Measurements from ENCODE around the gene ADARB1.

Gene ADARB1

DNA sequence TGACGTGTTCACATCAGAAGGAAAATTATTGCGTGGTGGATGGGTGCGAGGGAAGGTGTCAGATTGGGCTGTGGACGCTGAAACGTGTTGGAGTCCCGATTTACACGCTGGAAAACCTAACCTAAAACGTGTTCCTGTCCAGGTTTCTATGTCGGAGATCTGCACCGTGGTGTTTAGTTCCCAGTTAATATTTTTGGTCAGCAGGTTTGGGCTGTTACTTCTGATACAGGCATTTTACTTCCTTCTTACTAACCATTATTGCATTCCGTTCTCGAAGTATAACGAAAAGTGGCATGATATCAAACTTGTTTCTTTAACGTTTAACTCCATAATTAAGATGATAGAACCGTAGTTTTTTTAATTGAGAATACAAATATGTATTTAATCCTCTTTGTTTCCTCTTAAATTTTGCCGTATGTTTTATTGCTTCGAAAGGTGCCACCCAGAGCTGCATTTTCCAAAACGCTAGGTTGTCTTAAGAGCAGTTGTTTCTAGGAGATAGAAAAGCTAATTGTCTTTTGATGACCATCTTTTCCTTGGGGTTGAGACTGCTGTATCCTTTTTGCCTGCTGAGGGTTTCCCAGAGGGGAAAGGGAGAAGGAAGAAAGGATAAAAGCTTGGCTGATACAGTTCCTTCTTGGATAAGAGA is 1.3 kb downstream of the ADARB1 start:
- DNase-seq (ENCODE audit: low spot score) = no peak

GRCh38 chr21:45076245-45076711 is 1.9 kb downstream of the ADARB1 start:
- DNase-seq (ENCODE audit: low spot score) = no peak

- DNase-seq (ENCODE audit: low spot score) = no peak
These were observed 4.0 kb downstream of the ADARB1 start for GRCh38 chr21:45078371-45078770.

DNA sequence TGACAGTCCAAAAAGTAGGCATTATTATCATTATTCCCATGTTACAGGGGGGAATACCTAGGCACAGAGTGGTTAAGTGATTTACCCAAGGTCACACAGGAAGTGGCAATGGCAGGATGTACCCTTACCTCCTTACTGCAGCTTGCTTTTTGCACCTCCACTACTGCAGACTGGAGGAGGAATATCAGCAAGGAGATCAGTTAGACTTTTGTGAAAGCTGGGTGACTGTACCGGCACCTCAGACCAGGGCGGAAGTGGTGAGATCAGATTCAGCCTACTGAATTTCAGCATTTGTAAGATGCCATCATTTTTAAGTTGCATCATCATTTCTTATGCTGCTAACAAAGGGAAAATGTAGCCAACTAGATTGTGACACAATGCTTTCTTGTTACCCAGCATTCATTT is 4.5 kb downstream of the ADARB1 start:
- no peak for DNase-seq (ENCODE audit: low spot score)

GRCh38 chr21:45079351-45079750 is 5.0 kb downstream of the ADARB1 start:
- DNase-seq (ENCODE audit: low spot score) = no peak

- DNase-seq (ENCODE audit: low spot score) = no peak
These were observed 5.9 kb downstream of the ADARB1 start for GRCh38 chr21:45080232-45080631.

DNA sequence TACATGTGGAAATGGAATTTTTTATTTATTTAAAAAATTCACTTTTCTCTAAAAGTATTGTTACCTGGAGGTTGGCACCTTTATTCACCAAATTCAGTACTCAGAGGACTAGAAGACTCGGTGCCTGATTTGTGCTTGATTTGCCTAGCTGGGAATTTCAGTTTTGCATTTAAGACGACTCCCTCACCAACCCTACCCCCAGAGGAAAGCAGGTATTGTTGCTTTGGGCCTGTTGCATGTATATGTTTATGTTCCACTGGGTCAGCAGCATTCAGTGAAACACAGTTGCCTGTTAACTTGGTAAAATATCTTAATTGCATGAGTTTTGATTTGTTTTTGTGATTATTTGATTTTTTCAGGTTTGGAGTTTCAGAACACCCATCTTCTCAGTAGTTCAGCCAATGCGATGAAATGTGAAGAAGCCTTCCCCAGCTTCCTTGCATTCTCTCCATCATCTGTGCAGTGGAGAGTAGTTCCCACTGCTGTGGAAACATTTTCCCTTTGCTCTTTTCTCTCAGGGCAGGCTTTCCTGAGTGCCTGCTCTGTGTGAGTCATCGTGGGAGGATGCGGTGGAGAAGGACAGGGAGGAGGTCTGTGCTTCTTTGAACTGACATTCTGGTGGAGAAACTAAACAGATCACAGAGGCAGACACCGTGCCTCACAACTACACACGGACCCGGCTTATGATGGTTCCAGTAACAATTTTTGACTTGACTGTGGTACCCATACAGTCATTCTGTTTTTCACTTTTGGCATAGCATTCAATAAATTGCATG is 6.4 kb downstream of the ADARB1 start:
- DNase-seq (ENCODE audit: low spot score) = no peak

DNA sequence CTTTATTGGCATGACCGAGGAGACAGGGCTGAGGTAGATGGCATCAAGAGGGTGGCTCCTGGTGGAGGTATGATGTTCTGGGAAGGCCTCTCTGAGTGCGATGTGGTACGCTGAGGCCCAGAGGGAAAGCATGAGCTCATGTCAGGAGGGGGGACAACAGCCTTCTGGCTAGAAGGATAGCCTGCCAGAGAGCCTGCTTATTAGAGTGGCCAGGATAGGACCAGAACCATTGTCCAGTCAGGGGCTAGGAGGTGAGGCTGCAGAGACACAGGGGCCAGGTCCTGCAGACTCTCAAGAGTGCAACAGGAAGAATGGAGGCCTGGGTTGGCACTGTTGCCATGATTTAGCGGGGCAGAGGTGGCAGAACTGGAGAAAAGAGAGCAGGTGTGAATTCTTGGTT is 7.3 kb downstream of the ADARB1 start:
- DNase-seq (ENCODE audit: low spot score) = no peak

DNA sequence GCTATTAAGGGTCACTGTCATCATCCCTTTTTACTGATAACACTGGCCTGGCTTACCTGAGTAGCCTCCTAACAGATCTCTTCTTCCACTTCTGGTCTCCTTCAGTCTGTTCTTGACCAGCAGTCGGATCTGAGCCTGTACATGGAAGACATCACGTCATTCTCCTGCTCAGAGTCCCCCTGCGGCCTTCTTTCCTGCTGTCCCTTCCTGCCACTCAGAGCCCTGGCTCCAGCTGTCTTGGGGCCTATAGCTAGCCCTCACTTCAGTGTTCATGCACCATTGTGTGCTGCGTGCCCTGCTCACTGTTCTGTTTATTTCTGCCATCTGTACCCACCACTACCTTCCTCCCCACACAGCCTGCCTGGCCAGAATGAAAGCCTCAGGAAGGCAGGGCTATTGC is 8.4 kb downstream of the ADARB1 start:
- no peak for DNase-seq (ENCODE audit: low spot score)

DNA sequence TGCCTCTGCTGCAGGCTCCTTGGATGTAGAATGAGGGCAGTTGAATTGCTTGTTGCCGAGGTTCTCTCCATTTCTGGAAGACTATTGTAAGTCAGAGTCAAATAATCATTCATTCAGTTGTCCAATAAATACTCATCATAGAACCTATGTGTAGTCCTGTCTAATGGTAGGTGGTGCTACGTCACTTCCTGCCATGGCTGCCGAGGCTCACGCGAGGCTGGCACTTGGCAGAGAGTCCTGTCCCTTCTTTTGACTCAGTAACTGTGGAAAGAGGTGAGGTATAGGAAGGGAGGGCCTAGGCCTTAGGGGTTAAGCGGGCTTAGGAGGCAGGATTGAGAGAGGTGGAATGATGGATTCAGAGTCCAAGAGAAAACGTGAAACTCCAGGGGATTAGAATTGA is 9.7 kb downstream of the ADARB1 start:
- DNase-seq (ENCODE audit: low spot score) = no peak

DNA sequence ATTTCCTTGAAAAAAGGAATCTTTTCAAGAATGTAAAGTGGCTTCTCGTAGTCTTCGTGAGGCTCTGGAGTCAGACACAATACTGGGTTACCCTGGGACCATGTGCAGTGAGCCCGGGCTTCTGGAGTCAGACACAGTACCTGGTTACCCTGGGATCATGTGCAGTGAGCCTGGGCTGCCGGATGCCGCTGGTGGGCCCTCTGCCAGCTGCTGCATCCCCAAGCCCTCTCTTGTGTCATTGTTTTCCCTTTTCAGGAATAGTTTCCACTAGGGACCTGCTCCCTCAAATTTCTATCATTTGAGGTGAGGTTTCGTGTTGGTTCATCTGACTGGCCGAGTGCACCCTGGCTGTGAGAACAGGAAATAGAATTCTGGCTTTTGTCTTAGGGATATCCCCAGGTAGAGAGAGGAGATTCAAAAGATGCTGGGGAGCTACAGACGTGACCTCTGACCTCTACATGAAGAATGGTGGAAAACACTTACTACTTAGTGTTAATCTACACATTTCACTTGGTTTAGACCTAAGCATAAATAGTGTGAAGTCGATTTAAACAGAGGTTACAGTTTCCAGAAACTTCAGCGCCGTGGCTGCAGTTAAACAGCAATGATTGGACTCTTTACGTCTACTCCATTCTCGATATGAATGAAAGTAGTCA is 10.6 kb downstream of the ADARB1 start:
- no peak for DNase-seq (ENCODE audit: low spot score)

- no peak for DNase-seq (ENCODE audit: low spot score)
These were observed 11.3 kb downstream of the ADARB1 start for GRCh38 chr21:45085700-45086099.

GRCh38 chr21:45086337-45086958 is 12.1 kb downstream of the ADARB1 start:
- DNase-seq (ENCODE audit: low spot score) = no peak

DNA sequence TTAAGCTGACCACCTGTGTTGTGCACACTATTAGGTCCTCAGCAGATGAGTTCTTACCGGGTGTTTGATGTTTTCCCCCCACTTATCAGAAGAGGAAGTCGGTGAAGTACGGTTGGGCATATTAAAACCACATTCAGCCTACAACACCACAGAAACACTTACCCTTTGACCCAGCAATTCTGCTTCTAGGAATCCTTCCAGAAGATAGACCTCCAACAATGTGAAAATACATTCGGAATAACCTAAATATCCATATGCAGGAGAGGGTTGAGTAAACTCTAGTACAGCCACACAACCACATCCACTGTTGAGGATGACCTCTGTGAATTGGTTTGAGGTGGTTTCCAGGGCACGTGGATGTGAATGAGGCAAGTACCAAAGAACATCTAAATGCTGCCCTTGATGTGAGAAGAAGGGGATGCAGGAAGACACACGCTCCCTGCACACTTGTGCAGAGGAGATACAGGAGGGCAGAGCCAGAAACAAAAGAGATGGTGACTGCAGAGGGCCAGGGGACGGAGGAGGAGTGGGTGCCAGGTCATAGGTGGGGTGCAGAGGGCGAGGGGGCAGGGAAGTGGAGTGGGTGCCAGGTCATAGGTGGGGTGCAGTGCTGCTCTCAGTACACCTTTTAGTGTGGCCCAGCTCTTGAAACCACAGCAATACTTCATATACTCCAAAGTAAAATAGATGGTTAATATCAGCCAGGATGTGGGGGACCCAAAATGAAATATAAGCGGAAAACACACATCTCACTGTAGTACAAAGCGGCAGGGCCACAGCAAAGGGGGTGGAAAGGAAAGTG is 12.8 kb downstream of the ADARB1 start:
- DNase-seq (ENCODE audit: low spot score) = no peak

DNA sequence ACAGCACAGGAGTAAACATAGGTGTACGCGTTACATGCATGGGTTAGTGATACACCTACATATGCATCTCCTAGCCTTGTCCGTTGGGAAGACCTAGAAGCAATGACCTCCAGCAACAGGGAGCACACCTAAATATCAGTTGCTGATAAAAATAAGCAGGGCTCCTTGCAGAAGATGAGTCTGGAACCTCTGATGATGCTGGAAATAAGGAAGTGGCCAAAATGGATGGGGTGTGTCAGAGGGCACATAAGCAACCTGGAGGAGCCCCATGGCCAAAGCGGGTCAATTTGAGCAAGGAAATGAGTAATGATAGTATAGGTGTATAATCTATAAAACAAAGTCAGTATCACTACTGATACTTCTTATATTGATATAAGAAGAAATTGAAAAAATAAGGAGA is 13.7 kb downstream of the ADARB1 start:
- no peak for DNase-seq (ENCODE audit: low spot score)

- DNase-seq (ENCODE audit: low spot score) = no peak
These were observed 14.3 kb downstream of the ADARB1 start for GRCh38 chr21:45088729-45089128.

DNA sequence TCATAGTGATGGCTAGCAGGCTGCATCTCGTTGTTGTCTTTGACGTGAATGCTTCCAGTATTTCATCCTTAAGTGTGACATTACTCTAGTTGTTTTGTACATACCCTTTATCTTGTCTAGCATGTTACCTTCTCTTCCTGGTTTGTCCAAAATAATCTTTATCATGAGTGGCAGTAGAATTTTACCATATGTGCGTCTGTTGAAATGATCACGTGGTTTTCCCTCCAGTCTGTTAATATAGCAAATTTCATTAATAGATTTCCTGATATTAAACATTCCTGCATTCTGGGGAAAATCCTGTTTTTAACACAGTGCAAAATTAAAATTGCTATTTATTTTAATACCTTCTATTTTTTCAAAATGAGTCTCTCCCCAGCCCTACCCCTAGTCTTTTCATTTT is 15.6 kb downstream of the ADARB1 start:
- no peak for DNase-seq (ENCODE audit: low spot score)

GRCh38 chr21:45090966-45091365 is 16.6 kb downstream of the ADARB1 start:
- DNase-seq (ENCODE audit: low spot score) = no peak

DNA sequence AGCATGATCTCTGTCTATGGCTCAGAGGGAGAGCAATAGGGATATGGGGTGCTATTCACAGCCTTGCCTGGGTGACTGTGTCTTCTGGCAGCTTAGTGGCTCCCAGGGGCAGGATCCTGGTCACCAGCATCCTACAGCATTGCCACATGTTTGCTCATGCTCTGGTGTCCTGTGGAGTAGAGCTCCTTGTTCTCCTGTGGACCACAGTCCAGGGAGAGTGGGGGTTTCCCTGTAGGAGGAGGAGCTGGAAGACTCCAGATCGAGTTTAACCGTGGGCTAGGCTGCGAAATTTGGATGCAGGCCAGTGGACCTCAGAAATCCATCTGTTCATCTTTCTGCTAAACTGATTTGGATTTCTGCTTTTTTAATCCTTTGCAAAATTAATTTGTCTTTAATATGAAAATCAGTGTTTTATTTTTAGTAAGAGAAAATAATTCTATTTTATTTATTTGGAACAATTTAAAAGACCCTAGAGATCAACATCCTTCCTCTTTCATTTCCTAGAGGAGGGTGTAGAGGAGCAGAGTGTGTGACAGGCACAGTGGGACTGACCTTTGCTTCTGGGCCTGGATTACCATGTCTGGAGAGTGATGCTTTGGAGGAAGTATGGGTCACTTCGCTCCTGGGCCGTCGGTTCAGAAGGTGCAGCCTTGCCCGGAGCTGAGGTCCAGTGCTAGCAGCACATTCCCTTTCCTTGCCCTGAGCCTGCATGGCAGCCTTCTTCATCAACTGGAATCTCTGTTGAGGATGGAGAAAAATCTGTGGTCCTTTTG is 17.4 kb downstream of the ADARB1 start:
- no peak for DNase-seq (ENCODE audit: low spot score)

DNA sequence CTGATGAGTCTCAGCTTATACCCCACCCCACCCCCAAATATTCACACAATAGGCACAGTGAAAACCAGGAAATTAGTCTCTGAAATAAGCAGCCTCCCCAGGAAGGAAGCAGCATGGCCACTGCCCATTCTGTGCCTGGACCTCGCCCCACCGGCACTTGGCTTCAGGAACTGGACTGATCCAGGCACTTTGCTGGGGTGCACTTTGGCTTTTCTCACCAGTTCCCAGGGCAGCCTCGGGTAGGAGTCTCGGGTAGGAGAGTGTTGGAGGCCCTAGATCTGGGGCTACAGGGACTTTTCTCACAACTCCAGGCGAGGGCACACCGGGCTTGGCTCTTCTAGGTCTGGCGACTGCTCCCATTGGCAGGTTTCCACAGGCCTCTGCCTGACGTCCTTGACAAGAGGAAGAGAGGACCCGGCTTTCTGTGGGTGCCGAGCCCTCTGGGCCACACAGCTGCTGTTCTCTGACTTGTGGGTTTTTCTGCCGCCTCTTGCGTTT is 18.7 kb downstream of the ADARB1 start:
- no peak for DNase-seq (ENCODE audit: low spot score)

- DNase-seq (ENCODE audit: low spot score) = no peak
These were observed 20.0 kb downstream of the ADARB1 start for GRCh38 chr21:45094412-45094811.

All from hematopoietic multipotent progenitor cell treated with erythropoietin and hydrocortisone succinate and interleukin-3 and kit ligand, for 17 days (in vitro differentiated cells).